ENCODE data around the gene DR1. TPM values are rescaled to one million over a fixed set of nuclear protein-coding genes. Genes with fewer than 3 reads are reported as not detected.

DR1 gene
- total and polyA plus RNA-seq, 2 of the 4 experiments (the other 2 are of a cell fraction) = 27.1 to 39.4 TPM

- Histone ChIP-seq H3K4me1 (ENCODE audit: control insufficient read depth, insufficient read depth, low read length) (peaks cover 4% of the 10 kb centered on the region; the same call in 1 of the 2 replicates), H3K36me3 (ENCODE audit: control insufficient read depth, insufficient read depth, low read length) (no peaks in the 10 kb centered on the region), H3K23ac (ENCODE audit: low read depth, low read length) (peak overlapping the region; percentile 96), H4K20me1 (ENCODE audit: insufficient read depth, low read length) (peaks cover 26% of the 10 kb centered on the region; the same call in 1 of the 2 replicates), H2BK120ac (ENCODE audit: low read depth, low read length) (peak overlapping the region; percentile 75), H3K27me3 (ENCODE audit: control insufficient read depth, insufficient read depth, low read length) (no peaks in the 10 kb centered on the region), H4K8ac (ENCODE audit: low read depth in 2 of 2, low read length in 2 of 2) (peak overlapping the region; percentile 95 to 97), H2AFZ (replicated peaks; ENCODE audit: low read length, poor library complexity) (peak overlapping the region; percentile 90), H4K91ac (ENCODE audit: insufficient read depth, low read depth, low read length) (peak overlapping the region; percentile 96), H3K4me3 (ENCODE audit: insufficient read depth, low read depth, low read length) (peak overlapping the region; percentile 83), H3K9ac (ENCODE audit: low read depth, low read length) (peak overlapping the region; percentile 91), H3K56ac (ENCODE audit: extremely low read depth, insufficient read depth, low read length) (peak overlapping the region; percentile 99), H4K5ac (ENCODE audit: low read depth, low read length) (peak overlapping the region; percentile 81), H3K79me1 (ENCODE audit: low read depth in 1 of 2, low read length in 2 of 2) (peaks cover 14 to 44% of the 10 kb centered on the region in 2 experiments), H3K4ac (ENCODE audit: low read depth, low read length) (peak overlapping the region; percentile 98), H3K9me3 (ENCODE audit: control insufficient read depth, insufficient read depth, low read length) (no peaks in the 10 kb centered on the region), H2BK5ac (ENCODE audit: low read depth, low read length, poor library complexity, severe bottlenecking) (peak overlapping the region; percentile 94), H3K27ac (ENCODE audit: insufficient read depth, low read length) (peak overlapping the region; percentile 90), H2AK5ac (ENCODE audit: low read depth, low read length) (peak overlapping the region; percentile 93), H3K14ac (replicated peaks; ENCODE audit: low read depth, low read length) (peak overlapping the region; percentile 98), H2BK15ac (ENCODE audit: low read depth, low read length) (peak overlapping the region; percentile 64; the same call in 2 of the 3 replicates), H3K4me2 (ENCODE audit: low read depth, low read length) (peak overlapping the region; percentile 71), H3K9me1 (ENCODE audit: insufficient read depth, low read length) (peaks cover 3% of the 10 kb centered on the region; the same call in 1 of the 2 replicates), H3K18ac (ENCODE audit: low read depth, low read length) (peak overlapping the region; percentile 85), H2AK9ac (replicated peaks; ENCODE audit: low read depth, low read length, poor library complexity) (peak overlapping the region; percentile 97), H2BK20ac (ENCODE audit: low read depth, low read length) (peak overlapping the region; percentile 17; the same call in 1 of the 2 replicates)
- DNase-seq (peak; percentile 20), ATAC-seq (ENCODE audit: low read depth) (peak; percentile 6)
- dilution Hi-C loops (cut with HindIII; ENCODE audit: low sequenced_read_pairs, unreplicated experiment) (no loop called here), intact Hi-C loops (cut with micrococcal nuclease) (loop anchor here (5.0 kb wide), 1 partner anchor 502 kb away; no protein-coding TSS in a partner anchor), in situ Hi-C loops (cut with MboI; ENCODE audit: low sequenced_read_pairs) (no loop called here)
- no CpG with 5 or more reads among the region's 12 CpGs for WGBS, 2 experiments (ENCODE audit: extremely low coverage in 2 of 2, insufficient read length in 1 of 2)
- ChIA-PET POLR2A (ENCODE audit: unreplicated experiment) (interaction anchor here (0.6 to 1.4 kb wide), 9 partner anchors 10 to 666 kb away, joined by 3 to 10 read pairs (median 4); no protein-coding TSS in a partner anchor), CTCF (interaction anchor here (0.6 to 0.7 kb wide), 2 partner anchors 40 to 990 kb away, joined by 3 read pairs; no protein-coding TSS in a partner anchor)
- BruUV-seq (replicated peaks) = TSS peak; percentile 74
- TF ChIP-seq CTCF (conservative IDR thresholded peaks at IDR 0.05; ENCODE audit: low read depth, low read length) (no peak), RCOR1 (IDR thresholded peaks at IDR 0.05; ENCODE audit: insufficient replicate concordance, low read length) (no peak), USF2 (IDR thresholded peaks at IDR 0.05; ENCODE audit: low read depth, low read length) (no peak), CEBPB (IDR thresholded peaks at IDR 0.05; ENCODE audit: low read depth, low read length) (no peak), RAD21 (IDR thresholded peaks at IDR 0.05; ENCODE audit: low read length) (no peak), POLR2A (IDR thresholded peaks at IDR 0.05; ENCODE audit: low read depth, low read length) (no peak), CHD1 (IDR thresholded peaks at IDR 0.05; ENCODE audit: low read depth, low read length) (no peak), ELK1 (IDR thresholded peaks at IDR 0.05; ENCODE audit: borderline replicate concordance, low read depth, low read length) (no peak), RFX5 (IDR thresholded peaks at IDR 0.05; ENCODE audit: low read depth, low read length) (no peak), NFE2L2 (IDR thresholded peaks at IDR 0.05; ENCODE audit: low read depth, low read length) (no peak), BHLHE40 (IDR thresholded peaks at IDR 0.05; ENCODE audit: low read depth, low read length) (no peak), FOS (IDR thresholded peaks at IDR 0.05; ENCODE audit: low read depth, low read length) (no peak), MAFK (IDR thresholded peaks at IDR 0.05; ENCODE audit: low read depth, low read length) (no peak), MAZ (IDR thresholded peaks at IDR 0.05; ENCODE audit: borderline replicate concordance, low read depth, low read length) (no peak)
Observed at GRCh38 chr1:93344886-93345632, 648 bp upstream of the DR1 start.
